K562 (cell line): ENCODE measurements around the gene IRGQ. TPM values are rescaled to one million over a fixed set of nuclear protein-coding genes. Genes with fewer than 3 reads are reported as not detected.

Source experiments
- ARHGAP35 ChIP-seq: fragments of 450-650 bp; IDR thresholded peaks from 2 replicates; pipeline ENCODE4 v1.6.1; 2018; ENCODE audit not compliant: partially characterized antibody
- BHLHE40 ChIP-seq: IDR thresholded peaks from 2 replicates; pipeline ENCODE4 v1.6.1; 2011; ENCODE audit warnings: low read length, improper control_type of control experiment
- CBFA2T2 ChIP-seq: fragments of 450-650 bp; conservative IDR thresholded peaks from 2 replicates; pipeline ENCODE4 v1.6.1; 2017; ENCODE audit warnings: mild to moderate bottlenecking
- CBX5 ChIP-seq: IDR thresholded peaks from 2 replicates; pipeline ENCODE4 v1.6.1; 2014; ENCODE audit warnings: low read depth, borderline replicate concordance
- FOXP1 ChIP-seq: sonication (generic); formaldehyde crosslinking; IDR thresholded peaks from 2 replicates; pipeline ENCODE4 v1.8.0; 2022; ENCODE audit warnings: mild to moderate bottlenecking, missing genetic modification reagents
- GATAD2B ChIP-seq: fragments of 450-650 bp; IDR thresholded peaks from 2 replicates; pipeline ENCODE4 v1.6.1; 2017; ENCODE audit warnings: mild to moderate bottlenecking, borderline replicate concordance
- HDAC2 ChIP-seq: fragments of 450-650 bp; IDR thresholded peaks from 2 replicates; pipeline ENCODE4 v1.6.1; 2016; ENCODE audit warnings: mild to moderate bottlenecking
- KDM1A ChIP-seq, 2 experiments: fragments of 450-650 bp; IDR thresholded peaks; 2 replicates each; pipeline ENCODE4 v1.6.1; 2016; ENCODE audit warnings: mild to moderate bottlenecking in 2 of 2
- L3MBTL2 ChIP-seq: fragments of 450-650 bp; IDR thresholded peaks from 2 replicates; pipeline ENCODE4 v1.6.1; 2016; ENCODE audit warnings: mild to moderate bottlenecking, moderate library complexity
- MED1 ChIP-seq: sonication (generic); formaldehyde crosslinking; IDR thresholded peaks from 2 replicates; pipeline ENCODE4 v1.8.1; 2023; ENCODE audit warnings: missing genetic modification reagents, borderline replicate concordance
- MYC ChIP-seq, 2 experiments: fragments of 250-450 bp in 1 of 2; sonication (Bioruptor Pico) in 1 of 2; IDR thresholded peaks; 2 replicates each; pipeline versions ENCODE4 v1.5.1 to v1.6.1; 2012 to 2021; ENCODE audit warnings: low read depth in 2 of 2, borderline replicate concordance in 1 of 2, improper control_type of control experiment in 1 of 2, low read length in 1 of 2, mild to moderate bottlenecking in 1 of 2, moderate library complexity in 1 of 2
- NELFE ChIP-seq: IDR thresholded peaks from 2 replicates; pipeline ENCODE4 v1.6.1; 2011; ENCODE audit warnings: mild to moderate bottlenecking; ENCODE audit not compliant: insufficient read depth, insufficient read length
- NFE2 ChIP-seq: IDR thresholded peaks from 2 replicates; pipeline ENCODE4 v1.6.1; 2014; ENCODE audit warnings: antibody characterized with exemption, low read depth
- NR2C1 ChIP-seq, 2 experiments: fragments of 450-650 bp; IDR thresholded peaks; 2 replicates each; pipeline ENCODE4 v1.6.1; 2017; ENCODE audit warnings: mild to moderate bottlenecking in 2 of 2, antibody characterized with exemption in 1 of 2, inconsistent platforms in 1 of 2, missing compliant biosample characterization in 1 of 2, missing genetic modification characterization in 1 of 2
- NR3C1 ChIP-seq: sonication (generic); formaldehyde crosslinking; IDR thresholded peaks from 2 replicates; pipeline ENCODE4 v1.8.1; 2022; ENCODE audit warnings: missing genetic modification reagents
- SMAD2 ChIP-seq: fragments of 150-350 bp; IDR thresholded peaks from 2 replicates; pipeline ENCODE4 v1.6.1; 2014; ENCODE audit warnings: low read depth, mild to moderate bottlenecking, low read length
- SP1 ChIP-seq: sonication (generic); formaldehyde crosslinking; IDR thresholded peaks from 2 replicates; pipeline ENCODE4 v1.8.1; 2022; ENCODE audit warnings: mild to moderate bottlenecking, missing genetic modification reagents
- STAG1 ChIP-seq: sonication (generic); formaldehyde crosslinking; IDR thresholded peaks from 2 replicates; pipeline ENCODE4 v1.5.0; 2020; ENCODE audit warnings: missing genetic modification reagents, borderline replicate concordance
- TAL1 ChIP-seq: fragments of 450-650 bp; IDR thresholded peaks from 2 replicates; pipeline ENCODE4 v1.6.1; 2016; ENCODE audit warnings: mild to moderate bottlenecking
- TBP ChIP-seq: optimal IDR thresholded peaks from 2 replicates; pipeline ENCODE3; 2011; ENCODE audit warnings: low read depth, low read length, improper control_type of control experiment
- TCF3 ChIP-seq: sonication (generic); formaldehyde crosslinking; IDR thresholded peaks from 2 replicates; pipeline ENCODE4 v1.4.0; 2020; ENCODE audit warnings: mild to moderate bottlenecking, missing genetic modification reagents
- ZKSCAN8 ChIP-seq: fragments of 200-800 bp; sonication (Bioruptor generic); IDR thresholded peaks from 2 replicates; pipeline ENCODE4 v1.6.1; 2016; ENCODE audit warnings: missing genetic modification characterization, missing compliant biosample characterization
- ZNF408 ChIP-seq: fragments of 250-450 bp; sonication (Bioruptor Pico); IDR thresholded peaks from 2 replicates; pipeline ENCODE4 v1.4.0; 2020; ENCODE audit warnings: low read depth, mild to moderate bottlenecking, moderate library complexity
- ZNF507 ChIP-seq: conservative IDR thresholded peaks from 2 replicates; pipeline ENCODE4 v1.6.1; 2017; ENCODE audit warnings: missing genetic modification characterization, missing compliant biosample characterization
- ZNF644 ChIP-seq: fragments of 200-800 bp; sonication (Bioruptor generic); IDR thresholded peaks from 2 replicates; pipeline ENCODE4 v1.6.1; 2016; ENCODE audit warnings: low read depth, missing genetic modification characterization, missing compliant biosample characterization
- ZNF699 ChIP-seq: fragments of 250-450 bp; sonication (Bioruptor Pico); IDR thresholded peaks from 2 replicates; pipeline ENCODE4 v1.8.0; 2021; ENCODE audit warnings: mild to moderate bottlenecking, moderate library complexity; ENCODE audit not compliant: insufficient replicate concordance
- polyA plus RNA-seq, 8 experiments: library from polyadenylated mRNA; depleted of rRNA in 4 of 8; stranded (reverse) in 5 of 8; unstranded in 3 of 8; fragments of >200 nt; fragmentation: Nextera tagmentation in 2 of 8; fragmentation: Illumina TruSeq in 1 of 8; extraction: Ambion mirVana in 2 of 8; extraction: Trizol in 1 of 8; gene quantifications; 2 replicates each; pipeline versions ENCODE4 v1.2.1 to v1.2.3, GENCODE V29; 2011 to 2014; ENCODE audit warnings: inconsistent platforms in 1 of 8, missing spikeins in 1 of 8
- total RNA-seq, 7 experiments: library from RNA; depleted of rRNA in 6 of 7; stranded (reverse); fragments of >200 nt in 6 of 7; fragmentation: Illumina TruSeq in 2 of 7; extraction: Trizol in 2 of 7; gene quantifications; 2 replicates each; pipeline versions ENCODE4 v1.2.1 to v1.2.3, GENCODE V29; 2011 to 2021; ENCODE audit warnings: low replicate concordance in 1 of 7
- TF ChIP-seq, protein P1 (sequence below): fragments of 250-450 bp; sonication (Bioruptor Pico); IDR thresholded peaks from 2 replicates; pipeline ENCODE4 v1.6.1; 2021; ENCODE audit warnings: mild to moderate bottlenecking
- TF ChIP-seq, protein P2 (sequence below): sonication (generic); IDR thresholded peaks from 2 replicates; pipeline ENCODE4 v1.6.1; 2016
- TF ChIP-seq, protein P3 (sequence below): IDR thresholded peaks from 3 replicates; pipeline ENCODE4 v1.6.1; 2011; ENCODE audit warnings: borderline replicate concordance, mild to moderate bottlenecking, moderate library complexity; ENCODE audit not compliant: insufficient read length; ENCODE audit errors: extremely low read depth

The IRGQ gene
- total and polyA plus RNA-seq, 9 of the 15 experiments (the other 6 are each of a cell fraction or from before 2014, with no cell fraction given), result 3.5 to 19.2 (median 7.9) TPM

DNA sequence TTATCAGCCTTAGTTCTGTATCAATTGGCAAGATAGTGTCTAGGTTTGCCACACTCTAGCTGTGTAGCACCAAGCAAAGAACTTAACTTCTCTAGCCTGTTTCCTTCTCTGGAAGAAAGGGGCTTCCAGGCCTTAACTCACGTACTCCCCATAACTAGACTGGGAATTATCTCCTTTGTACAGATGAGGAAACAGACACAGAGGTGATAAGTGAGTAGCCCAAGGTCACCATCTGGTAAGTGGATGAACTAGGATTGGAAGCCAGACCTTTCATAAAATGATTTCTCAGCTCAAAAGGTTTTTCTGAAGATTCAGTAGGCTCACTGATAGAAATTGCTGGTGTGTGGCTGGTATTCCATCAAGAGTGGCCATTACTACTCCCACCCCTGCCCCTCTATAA, 20.4 kb upstream of the IRGQ start (continued):
- no peak for TF ChIP-seq NFE2
- TF ChIP-seq ZKSCAN8 (CRISPR knock-in tag), result no peak
- no peak for TF ChIP-seq NR2C1 (IDR thresholded peaks at IDR 0.05)
- no peak for TF ChIP-seq NR2C1 (tag; IDR thresholded peaks at IDR 0.05)
- no peak for TF ChIP-seq L3MBTL2
- no peak for TF ChIP-seq STAG1 (CRISPR knock-in tag)
- TF ChIP-seq, protein P1, sequence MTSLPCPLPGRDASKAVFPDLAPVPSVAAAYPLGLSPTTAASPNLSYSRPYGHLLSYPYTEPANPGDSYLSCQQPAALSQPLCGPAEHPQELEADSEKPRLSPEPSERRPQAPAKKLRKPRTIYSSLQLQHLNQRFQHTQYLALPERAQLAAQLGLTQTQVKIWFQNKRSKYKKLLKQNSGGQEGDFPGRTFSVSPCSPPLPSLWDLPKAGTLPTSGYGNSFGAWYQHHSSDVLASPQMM (CRISPR knock-in tag), result no peak
- no peak; the same call in 1 of the 2 replicates for TF ChIP-seq HDAC2
- no peak for TF ChIP-seq MYC (IDR thresholded peaks at IDR 0.05; ENCODE audit: low read depth, low read length)
- TF ChIP-seq MYC (CRISPR knock-in tag; IDR thresholded peaks at IDR 0.05; ENCODE audit: borderline replicate concordance, low read depth), result no peak
- TF ChIP-seq NELFE, result no peak
- no peak for TF ChIP-seq BHLHE40
- TF ChIP-seq ARHGAP35, result no peak
- TF ChIP-seq GATAD2B, result peak; percentile 27; the same call in 1 of the 2 replicates
- TF ChIP-seq, protein P2, sequence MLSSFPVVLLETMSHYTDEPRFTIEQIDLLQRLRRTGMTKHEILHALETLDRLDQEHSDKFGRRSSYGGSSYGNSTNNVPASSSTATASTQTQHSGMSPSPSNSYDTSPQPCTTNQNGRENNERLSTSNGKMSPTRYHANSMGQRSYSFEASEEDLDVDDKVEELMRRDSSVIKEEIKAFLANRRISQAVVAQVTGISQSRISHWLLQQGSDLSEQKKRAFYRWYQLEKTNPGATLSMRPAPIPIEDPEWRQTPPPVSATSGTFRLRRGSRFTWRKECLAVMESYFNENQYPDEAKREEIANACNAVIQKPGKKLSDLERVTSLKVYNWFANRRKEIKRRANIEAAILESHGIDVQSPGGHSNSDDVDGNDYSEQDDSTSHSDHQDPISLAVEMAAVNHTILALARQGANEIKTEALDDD, result peak; percentile 92
- TF ChIP-seq ZNF408 (CRISPR knock-in tag), result no peak
- TF ChIP-seq TAL1, result peak; percentile 83
- no peak for TF ChIP-seq ZNF699
- no peak for TF ChIP-seq ZNF644 (tag)
- no peak for TF ChIP-seq MED1 (CRISPR knock-in tag)
- TF ChIP-seq, protein P3, sequence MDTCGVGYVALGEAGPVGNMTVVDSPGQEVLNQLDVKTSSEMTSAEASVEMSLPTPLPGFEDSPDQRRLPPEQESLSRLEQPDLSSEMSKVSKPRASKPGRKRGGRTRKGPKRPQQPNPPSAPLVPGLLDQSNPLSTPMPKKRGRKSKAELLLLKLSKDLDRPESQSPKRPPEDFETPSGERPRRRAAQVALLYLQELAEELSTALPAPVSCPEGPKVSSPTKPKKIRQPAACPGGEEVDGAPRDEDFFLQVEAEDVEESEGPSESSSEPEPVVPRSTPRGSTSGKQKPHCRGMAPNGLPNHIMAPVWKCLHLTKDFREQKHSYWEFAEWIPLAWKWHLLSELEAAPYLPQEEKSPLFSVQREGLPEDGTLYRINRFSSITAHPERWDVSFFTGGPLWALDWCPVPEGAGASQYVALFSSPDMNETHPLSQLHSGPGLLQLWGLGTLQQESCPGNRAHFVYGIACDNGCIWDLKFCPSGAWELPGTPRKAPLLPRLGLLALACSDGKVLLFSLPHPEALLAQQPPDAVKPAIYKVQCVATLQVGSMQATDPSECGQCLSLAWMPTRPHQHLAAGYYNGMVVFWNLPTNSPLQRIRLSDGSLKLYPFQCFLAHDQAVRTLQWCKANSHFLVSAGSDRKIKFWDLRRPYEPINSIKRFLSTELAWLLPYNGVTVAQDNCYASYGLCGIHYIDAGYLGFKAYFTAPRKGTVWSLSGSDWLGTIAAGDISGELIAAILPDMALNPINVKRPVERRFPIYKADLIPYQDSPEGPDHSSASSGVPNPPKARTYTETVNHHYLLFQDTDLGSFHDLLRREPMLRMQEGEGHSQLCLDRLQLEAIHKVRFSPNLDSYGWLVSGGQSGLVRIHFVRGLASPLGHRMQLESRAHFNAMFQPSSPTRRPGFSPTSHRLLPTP, result no peak
- peak; percentile 32 for TF ChIP-seq TBP
- no peak for TF ChIP-seq FOXP1 (CRISPR knock-in tag)
- no peak for TF ChIP-seq CBX5
- no peak for TF ChIP-seq SMAD2
- no peak for TF ChIP-seq ZNF507 (tag)
- peak; percentile 91 to 92 for TF ChIP-seq KDM1A (IDR thresholded peaks at IDR 0.05)
- TF ChIP-seq NR3C1 (CRISPR knock-in tag), result no peak
- TF ChIP-seq SP1 (CRISPR knock-in tag), result no peak
- TF ChIP-seq TCF3 (CRISPR knock-in tag), result peak; percentile 86
- peak; percentile 86 for TF ChIP-seq CBFA2T2
